Fibroblast of lung (primary cell): ENCODE data around the gene PSD2. TPM values are rescaled to one million over a fixed set of nuclear protein-coding genes. Genes with fewer than 3 reads are reported as not detected.
A peak's percentile ranks its signal among the peaks of the same experiment; 100 is the strongest.

Experiments
- DNase-seq, 2 donors: peaks; one replicate each; pipeline versions ENCODE4 v3.0.0 to v3.0.0-alpha.2; 2010; ENCODE audit warnings: low read depth in 2 of 2
- H2AFZ ChIP-seq: 2 replicates; pipeline ENCODE4 v1.5.1; 2012; ENCODE audit warnings: low read length, control low read depth, inconsistent platforms
- H3K27ac ChIP-seq: 2 replicates; pipeline ENCODE4 v1.5.1; 2011; ENCODE audit warnings: low read length, control low read depth; ENCODE audit not compliant: insufficient read depth
- H3K27me3 ChIP-seq: 2 replicates; pipeline ENCODE4 v1.5.1; 2011; ENCODE audit warnings: mild to moderate bottlenecking, low read length; ENCODE audit not compliant: control insufficient read depth, insufficient read depth
- H3K36me3 ChIP-seq: 2 replicates; pipeline ENCODE4 v1.5.1; 2011; ENCODE audit warnings: low read length; ENCODE audit not compliant: control insufficient read depth, insufficient read depth
- H3K4me1 ChIP-seq: 2 replicates; pipeline ENCODE4 v1.5.1; 2011; ENCODE audit warnings: low read length; ENCODE audit not compliant: control insufficient read depth, insufficient read depth; ENCODE audit errors: extremely low read depth
- H3K4me2 ChIP-seq: 2 replicates; pipeline ENCODE4 v1.5.1; 2011; ENCODE audit warnings: low read length, control low read depth; ENCODE audit not compliant: insufficient read depth; ENCODE audit errors: extremely low read depth
- H3K4me3 ChIP-seq, 4 experiments: fragments of 200-600 bp in 1 of 4; sonication (generic) in 1 of 4; replicated peaks in 1 of 4; 2 replicates each; pipeline ENCODE4 v1.5.1; 2011 to 2016; ENCODE audit warnings: low read length in 4 of 4, low read depth in 3 of 4, mild to moderate bottlenecking in 3 of 4, control low read depth in 2 of 4, inconsistent platforms in 1 of 4, mixed read lengths in 1 of 4; ENCODE audit not compliant: insufficient read depth in 1 of 4; ENCODE audit errors: control extremely low read depth in 1 of 4
- H3K79me2 ChIP-seq: 2 replicates; pipeline ENCODE4 v1.5.1; 2012; ENCODE audit warnings: mild to moderate bottlenecking, low read length, inconsistent platforms; ENCODE audit not compliant: control insufficient read depth, insufficient read depth
- H3K9ac ChIP-seq: 2 replicates; pipeline ENCODE4 v1.5.1; 2011; ENCODE audit warnings: mild to moderate bottlenecking, low read length, control low read depth; ENCODE audit not compliant: insufficient read depth
- H3K9me3 ChIP-seq: 2 replicates; pipeline ENCODE4 v1.5.1; 2012; ENCODE audit warnings: low read depth, low read length; ENCODE audit not compliant: control insufficient read depth, insufficient read depth
- H4K20me1 ChIP-seq: 2 replicates; pipeline ENCODE4 v1.5.1; 2011; ENCODE audit warnings: low read length; ENCODE audit not compliant: control insufficient read depth, insufficient read depth; ENCODE audit errors: extremely low read depth
- EZH2 ChIP-seq: IDR thresholded peaks from 2 replicates; pipeline ENCODE4 v1.5.1; 2012; ENCODE audit warnings: low read length, control low read depth, mild to moderate bottlenecking; ENCODE audit errors: missing control alignments
- polyA plus RNA-seq, 2 donors: library from polyadenylated mRNA; depleted of rRNA in 1 of 2; stranded (reverse) in 1 of 2; unstranded in 1 of 2; fragments of >200 nt; gene quantifications; 2 replicates each; pipeline ENCODE4 v1.2.1, GENCODE V29; 2011 to 2012; ENCODE audit warnings: missing spikeins in 1 of 2
- total RNA-seq: library from RNA; depleted of rRNA; stranded (reverse); fragments of >200 nt; gene quantifications from 2 replicates; pipeline ENCODE4 v1.2.1, GENCODE V29; 2014
- TF ChIP-seq, protein P1 (sequence below), 2 donors: IDR thresholded peaks in 1 of 2; conservative IDR thresholded peaks in 1 of 2; 1 replicate in 1 of 2; 2 replicates in 1 of 2; pipeline ENCODE4 v1.5.1; 2011 to 2012; ENCODE audit warnings: low read length in 2 of 2, control low read depth in 1 of 2, inconsistent platforms in 1 of 2, low read depth in 1 of 2, mild to moderate bottlenecking in 1 of 2

PSD2 gene
- total and polyA plus RNA-seq, 2 donors (not counting 1 experiment from before 2014, with no cell fraction given) = 0.05 to 0.17 TPM

DNA sequence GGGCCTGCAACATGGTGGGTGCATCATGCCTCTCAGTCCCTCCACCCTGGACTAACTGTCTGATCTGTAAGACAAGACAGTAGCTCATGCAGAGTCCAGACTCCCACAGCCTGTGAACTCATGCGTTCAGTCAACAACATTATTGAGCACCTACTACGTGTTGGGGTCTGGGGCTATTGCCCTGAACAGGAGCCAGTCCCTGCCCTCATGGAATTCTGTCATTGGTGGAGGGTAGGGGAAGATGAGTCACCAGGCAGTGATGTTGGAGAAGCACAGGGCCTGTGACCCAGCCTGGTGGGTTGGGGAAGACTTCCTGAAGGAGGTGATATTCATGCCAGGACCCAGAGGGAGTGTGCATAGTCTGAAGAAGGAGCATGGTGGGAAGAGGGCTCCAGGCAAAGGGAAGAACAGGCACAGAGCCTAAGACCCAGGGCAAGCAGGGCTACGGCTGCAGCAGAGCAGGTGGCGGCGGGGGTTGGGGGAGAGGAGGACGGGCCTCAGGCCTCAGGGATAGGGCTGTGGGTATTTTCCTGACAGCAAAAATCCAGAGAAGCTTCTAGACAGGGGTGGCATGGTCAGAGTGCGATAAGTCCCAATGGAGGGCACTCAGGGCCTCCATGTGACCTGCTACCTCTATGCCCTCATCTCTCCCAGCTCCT is 26.7 kb upstream of the PSD2 start:
- Histone ChIP-seq H3K9me3 (no peaks in the 10 kb centered on the region), H3K4me3 (no peak overlapping the region), H3K9ac (no peak overlapping the region), H3K27me3 (peaks cover 22% of the 10 kb centered on the region), H4K20me1 (no peaks in the 10 kb centered on the region), H3K79me2 (no peaks in the 10 kb centered on the region), H3K4me2 (no peak overlapping the region), H3K4me1 (no peaks in the 10 kb centered on the region), H2AFZ (no peak overlapping the region), H3K36me3 (no peaks in the 10 kb centered on the region), H3K27ac (no peak overlapping the region)
- TF ChIP-seq, protein P1, sequence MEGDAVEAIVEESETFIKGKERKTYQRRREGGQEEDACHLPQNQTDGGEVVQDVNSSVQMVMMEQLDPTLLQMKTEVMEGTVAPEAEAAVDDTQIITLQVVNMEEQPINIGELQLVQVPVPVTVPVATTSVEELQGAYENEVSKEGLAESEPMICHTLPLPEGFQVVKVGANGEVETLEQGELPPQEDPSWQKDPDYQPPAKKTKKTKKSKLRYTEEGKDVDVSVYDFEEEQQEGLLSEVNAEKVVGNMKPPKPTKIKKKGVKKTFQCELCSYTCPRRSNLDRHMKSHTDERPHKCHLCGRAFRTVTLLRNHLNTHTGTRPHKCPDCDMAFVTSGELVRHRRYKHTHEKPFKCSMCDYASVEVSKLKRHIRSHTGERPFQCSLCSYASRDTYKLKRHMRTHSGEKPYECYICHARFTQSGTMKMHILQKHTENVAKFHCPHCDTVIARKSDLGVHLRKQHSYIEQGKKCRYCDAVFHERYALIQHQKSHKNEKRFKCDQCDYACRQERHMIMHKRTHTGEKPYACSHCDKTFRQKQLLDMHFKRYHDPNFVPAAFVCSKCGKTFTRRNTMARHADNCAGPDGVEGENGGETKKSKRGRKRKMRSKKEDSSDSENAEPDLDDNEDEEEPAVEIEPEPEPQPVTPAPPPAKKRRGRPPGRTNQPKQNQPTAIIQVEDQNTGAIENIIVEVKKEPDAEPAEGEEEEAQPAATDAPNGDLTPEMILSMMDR (conservative IDR thresholded peaks at IDR 0.05 in 1 of 2, IDR thresholded peaks at IDR 0.05 in 1 of 2; ENCODE audit: low read depth in 1 of 2, low read length in 2 of 2) = no peak
- TF ChIP-seq EZH2 = no peak
- DNase-seq = peak in 1 of 2 donors; percentile 26

DNA sequence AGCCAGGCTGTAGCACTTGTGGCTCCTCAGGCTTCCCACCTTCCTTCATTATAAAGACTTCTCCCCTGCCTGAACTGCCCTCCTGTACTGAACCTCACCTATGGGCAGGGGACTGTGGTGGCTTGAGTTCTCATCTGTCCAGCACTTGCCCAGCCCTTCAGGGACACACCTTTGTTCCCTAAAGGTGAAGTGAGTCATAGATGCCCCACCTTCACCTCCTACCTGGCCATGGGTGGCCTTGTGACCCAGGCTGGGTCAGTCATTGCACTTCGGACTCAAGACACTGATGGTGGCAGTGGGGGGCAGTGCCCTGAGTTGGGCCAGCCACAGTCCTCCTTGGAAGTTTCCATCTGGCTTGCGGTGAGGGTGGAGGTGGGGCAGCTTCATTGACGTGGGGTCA is 26.1 kb upstream of the PSD2 start:
- no peak for DNase-seq
- Histone ChIP-seq H3K27me3 (peaks cover 17% of the 10 kb centered on the region), H3K9ac (no peak overlapping the region), H3K79me2 (no peaks in the 10 kb centered on the region), H3K36me3 (no peaks in the 10 kb centered on the region), H4K20me1 (no peaks in the 10 kb centered on the region), H3K4me3 (no peak overlapping the region), H3K4me1 (no peaks in the 10 kb centered on the region), H3K9me3 (no peaks in the 10 kb centered on the region), H2AFZ (no peak overlapping the region), H3K4me2 (no peak overlapping the region), H3K27ac (no peak overlapping the region)
- TF ChIP-seq, protein P1 (conservative IDR thresholded peaks at IDR 0.05 in 1 of 2, IDR thresholded peaks at IDR 0.05 in 1 of 2; ENCODE audit: low read depth in 1 of 2, low read length in 2 of 2) = no peak
- TF ChIP-seq EZH2 = no peak

DNA sequence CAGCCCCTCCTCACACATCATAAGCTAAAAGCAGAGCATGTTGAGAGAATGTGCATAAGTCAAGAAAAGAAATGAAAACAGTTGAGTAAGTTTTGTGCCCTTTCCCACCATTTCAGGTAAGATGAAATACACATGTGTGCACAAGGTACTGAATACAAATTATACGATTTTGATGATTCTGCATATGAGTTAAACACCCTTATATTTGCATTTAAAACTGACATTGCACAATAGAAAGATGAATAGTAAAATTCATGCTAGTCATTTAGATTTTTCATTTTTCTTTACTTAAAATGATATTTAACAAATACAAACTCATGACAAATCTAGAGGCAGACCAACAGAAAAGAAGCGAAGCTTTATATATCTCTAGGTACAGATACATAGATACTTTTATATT is 24.9 kb upstream of the PSD2 start:
- Histone ChIP-seq H3K4me3 (no peak overlapping the region), H3K79me2 (no peaks in the 10 kb centered on the region), H2AFZ (no peak overlapping the region), H4K20me1 (no peaks in the 10 kb centered on the region), H3K4me1 (no peaks in the 10 kb centered on the region), H3K36me3 (no peaks in the 10 kb centered on the region), H3K9ac (no peak overlapping the region), H3K9me3 (no peaks in the 10 kb centered on the region), H3K4me2 (no peak overlapping the region), H3K27ac (no peak overlapping the region), H3K27me3 (peaks cover 11% of the 10 kb centered on the region)
- TF ChIP-seq EZH2 = no peak
- TF ChIP-seq, protein P1 (conservative IDR thresholded peaks at IDR 0.05 in 1 of 2, IDR thresholded peaks at IDR 0.05 in 1 of 2; ENCODE audit: low read depth in 1 of 2, low read length in 2 of 2) = no peak
- DNase-seq = no peak
